OCI-LY3 (cell line): Measurements from ENCODE around the gene CST8.

ENCODE experiments used
- H2AFZ ChIP-seq: fragments of 200-600, 300-600 bp; shearing (Covaris generic); 2 replicates; pipeline ENCODE4 v1.6.0; 2014; ENCODE audit warnings: antibody characterized with exemption, low read depth, low read length
- H3K27ac ChIP-seq: fragments of 200-600, 300-600 bp; sonication (generic); 2 replicates; pipeline ENCODE4 v1.5.1; 2014; ENCODE audit warnings: mild to moderate bottlenecking, low read length, moderate library complexity, mixed read lengths
- H3K27me3 ChIP-seq: fragments of 200-600, 300-600 bp; sonication (generic); 2 replicates; pipeline ENCODE4 v1.6.1; 2014; ENCODE audit warnings: low read depth, low read length, mixed read lengths
- H3K36me3 ChIP-seq: fragments of 200-600, 300-600 bp; sonication (generic); replicated peaks from 2 replicates; pipeline ENCODE3; 2014; ENCODE audit warnings: low read depth, low read length, mixed read lengths
- H3K4me1 ChIP-seq: fragments of 300-600, 200-600 bp; sonication (generic); 2 replicates; pipeline ENCODE4 v1.6.1; 2014; ENCODE audit warnings: low read length, mixed read lengths
- H3K4me2 ChIP-seq: fragments of 200-600, 300-600 bp; sonication (generic); 2 replicates; pipeline ENCODE4 v1.6.1; 2014; ENCODE audit warnings: low read length, mixed read lengths
- H3K4me3 ChIP-seq: fragments of 300-600, 200-600 bp; sonication (generic); 2 replicates; pipeline ENCODE4 v1.5.1; 2014; ENCODE audit warnings: antibody characterized with exemption, mild to moderate bottlenecking, low read length, moderate library complexity
- H3K79me2 ChIP-seq: fragments of 300-600, 200-600 bp; shearing (Covaris generic); 2 replicates; pipeline ENCODE4 v1.6.1; 2014; ENCODE audit warnings: mild to moderate bottlenecking, low read length, mixed read lengths
- H3K9ac ChIP-seq: fragments of 300-600, 200-600 bp; shearing (Covaris generic); 2 replicates; pipeline ENCODE4 v1.6.0; 2014; ENCODE audit warnings: mild to moderate bottlenecking, low read length, moderate library complexity
- H3K9me3 ChIP-seq: fragments of 200-600, 300-600 bp; shearing (Covaris generic); 2 replicates; pipeline ENCODE4 v1.6.1; 2014; ENCODE audit warnings: low read length, mixed read lengths; ENCODE audit not compliant: insufficient read depth
- H4K20me1 ChIP-seq: fragments of 200-600, 300-600 bp; sonication (generic); 2 replicates; pipeline ENCODE4 v1.6.1; 2016; ENCODE audit warnings: low read length, mixed read lengths; ENCODE audit not compliant: insufficient read depth
- CTCF ChIP-seq: fragments of 200-600, 300-600 bp; sonication (generic); IDR thresholded peaks from 2 replicates; pipeline ENCODE4 v1.5.1; 2014; ENCODE audit warnings: antibody characterized with exemption, low read length, low read depth
- EZH2phosphoT487 ChIP-seq: fragments of 200-600 bp; shearing (Covaris generic); IDR thresholded peaks from 2 replicates; pipeline ENCODE4 v1.6.1; 2018; ENCODE audit warnings: antibody characterized with exemption, mixed run types, low read depth

Gene CST8

GRCh38 chr20:23533161-23533560 is 42.2 kb downstream of the CST8 start:
- no peak overlapping the region for H3K4me2 ChIP-seq
- peaks cover 17% of the 10 kb centered on the region for H3K4me1 ChIP-seq
- H3K27ac ChIP-seq = no peak overlapping the region
- H4K20me1 ChIP-seq = no peaks in the 10 kb centered on the region
- peaks cover 3% of the 10 kb centered on the region for H3K36me3 ChIP-seq
- H3K79me2 ChIP-seq = no peaks in the 10 kb centered on the region
- H2AFZ ChIP-seq = no peak overlapping the region
- H3K4me3 ChIP-seq = no peak overlapping the region
- H3K9me3 ChIP-seq = peaks cover 12% of the 10 kb centered on the region
- no peak overlapping the region for H3K9ac ChIP-seq
- H3K27me3 ChIP-seq = 0 out of 2 replicates have a peak, but pooled peaks cover 5% of the 10 kb centered on the region
- TF ChIP-seq CTCF (no peak), EZH2phosphoT487 (no peak)

- no peaks in the 10 kb centered on the region for H3K79me2 ChIP-seq
- peaks cover 5% of the 10 kb centered on the region; the same call in 1 of the 2 replicates for H3K27me3 ChIP-seq
- no peak overlapping the region for H2AFZ ChIP-seq
- H3K4me1 ChIP-seq = peaks cover 14% of the 10 kb centered on the region
- H3K9me3 ChIP-seq = peaks cover 5% of the 10 kb centered on the region
- H3K4me2 ChIP-seq = no peak overlapping the region
- peaks cover 3% of the 10 kb centered on the region for H3K36me3 ChIP-seq
- TF ChIP-seq CTCF (no peak), EZH2phosphoT487 (no peak)
- no peaks in the 10 kb centered on the region for H4K20me1 ChIP-seq
- no peak overlapping the region for H3K9ac ChIP-seq
- no peak overlapping the region for H3K27ac ChIP-seq
- no peak overlapping the region for H3K4me3 ChIP-seq
Measured at GRCh38 chr20:23534801-23535593, 44.1 kb downstream of the CST8 start.

DNA sequence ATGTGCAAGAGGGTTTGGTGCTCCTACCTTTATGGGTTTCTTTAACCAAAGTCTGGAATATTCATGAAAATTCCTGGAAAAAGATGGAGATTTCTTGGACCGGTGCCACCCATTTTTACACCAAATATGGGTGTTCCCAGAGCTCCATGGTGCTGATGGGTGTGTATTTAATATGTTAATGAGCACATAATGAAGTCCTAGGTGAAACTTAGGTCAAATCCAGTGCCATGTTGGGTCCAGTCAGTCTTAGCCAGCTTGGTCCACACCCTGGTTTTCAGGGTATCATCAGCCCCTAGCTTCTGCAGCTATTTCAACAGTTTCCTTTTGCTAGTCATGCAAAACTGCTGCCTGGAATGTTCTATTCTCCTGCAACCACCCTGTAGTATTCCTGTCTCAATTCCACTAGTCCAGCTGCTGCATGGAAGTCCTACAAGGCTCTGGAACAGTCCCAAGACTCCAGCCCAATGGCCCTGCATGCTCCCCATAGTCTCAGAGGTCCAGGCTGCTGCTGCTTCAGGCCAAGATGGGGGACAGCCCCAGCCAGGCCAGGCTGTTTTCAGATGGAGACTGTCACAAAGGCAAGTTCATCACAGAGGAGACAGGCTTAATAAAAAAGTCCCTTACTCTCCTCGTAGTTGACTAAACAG is 45.5 kb downstream of the CST8 start:
- no peaks in the 10 kb centered on the region for H4K20me1 ChIP-seq
- no peak overlapping the region for H2AFZ ChIP-seq
- no peak overlapping the region for H3K27ac ChIP-seq
- H3K9ac ChIP-seq = no peak overlapping the region
- H3K4me1 ChIP-seq = peaks cover 2% of the 10 kb centered on the region
- no peak overlapping the region for H3K4me2 ChIP-seq
- peaks cover 9% of the 10 kb centered on the region; the same call in 1 of the 2 replicates for H3K27me3 ChIP-seq
- no peaks in the 10 kb centered on the region for H3K36me3 ChIP-seq
- no peak for TF ChIP-seq EZH2phosphoT487
- TF ChIP-seq CTCF = no peak
- no peaks in the 10 kb centered on the region for H3K79me2 ChIP-seq
- H3K9me3 ChIP-seq = no peaks in the 10 kb centered on the region
- H3K4me3 ChIP-seq = no peak overlapping the region

GRCh38 chr20:23537030-23537429 is 46.1 kb downstream of the CST8 start:
- H3K4me3 ChIP-seq = no peak overlapping the region
- no peak overlapping the region for H3K9ac ChIP-seq
- no peaks in the 10 kb centered on the region for H4K20me1 ChIP-seq
- no peaks in the 10 kb centered on the region for H3K36me3 ChIP-seq
- peaks cover 13% of the 10 kb centered on the region; the same call in 1 of the 2 replicates for H3K27me3 ChIP-seq
- H2AFZ ChIP-seq = no peak overlapping the region
- TF ChIP-seq CTCF = no peak
- no peak overlapping the region for H3K27ac ChIP-seq
- H3K9me3 ChIP-seq = no peaks in the 10 kb centered on the region
- H3K4me1 ChIP-seq = no peaks in the 10 kb centered on the region
- H3K79me2 ChIP-seq = no peaks in the 10 kb centered on the region
- no peak overlapping the region for H3K4me2 ChIP-seq
